ENCODE results near the gene DNAJA4. TPM values are rescaled to one million over a fixed set of nuclear protein-coding genes. Genes with fewer than 3 reads are reported as not detected.
A peak's percentile ranks its signal among the peaks of the same experiment; 100 is the strongest.

DNAJA4 gene
- total and polyA plus RNA-seq, 2 donors, result 18.5 to 23.4 TPM

GRCh38 chr15:78304216-78305066, 40.1 kb downstream of the DNAJA4 start:
- no peak overlapping the region for H3K4me3 ChIP-seq (ENCODE audit: low read depth, low read length)
- DNase-seq (ENCODE audit: extremely low spot score), result no peak
- no peaks in the 10 kb centered on the region for H3K4me1 ChIP-seq (ENCODE audit: insufficient read depth)
- H3K36me3 ChIP-seq (ENCODE audit: insufficient read depth), result no peaks in the 10 kb centered on the region
- 84% methylated on average over 9 of the region's 9 CpGs for whole genome bisulfite sequencing
- H3K27ac ChIP-seq (ENCODE audit: low read depth), result no peak overlapping the region

GRCh38 chr15:78306176-78306774, 41.9 kb downstream of the DNAJA4 start:
- 68% methylated on average over 3 of the region's 3 CpGs for WGBS
- Histone ChIP-seq H3K27ac (ENCODE audit: low read depth) (no peak overlapping the region), H3K36me3 (ENCODE audit: insufficient read depth) (no peaks in the 10 kb centered on the region), H3K4me3 (ENCODE audit: low read depth, low read length) (no peak overlapping the region), H3K4me1 (ENCODE audit: insufficient read depth) (no peaks in the 10 kb centered on the region)
- DNase-seq (ENCODE audit: extremely low spot score), result no peak

GRCh38 chr15:78307976-78308375, 43.6 kb downstream of the DNAJA4 start:
- DNase-seq (ENCODE audit: extremely low spot score), result no peak
- Histone ChIP-seq H3K4me1 (ENCODE audit: insufficient read depth) (no peaks in the 10 kb centered on the region), H3K27ac (ENCODE audit: low read depth) (no peak overlapping the region), H3K36me3 (ENCODE audit: insufficient read depth) (no peaks in the 10 kb centered on the region), H3K4me3 (ENCODE audit: low read depth, low read length) (no peak overlapping the region)
- 60% methylated on average over 6 of the region's 6 CpGs for WGBS

- Histone ChIP-seq H3K36me3 (ENCODE audit: insufficient read depth) (no peaks in the 10 kb centered on the region), H3K4me1 (ENCODE audit: insufficient read depth) (no peaks in the 10 kb centered on the region), H3K4me3 (ENCODE audit: low read depth, low read length) (no peak overlapping the region), H3K27ac (ENCODE audit: low read depth) (no peak overlapping the region)
- WGBS, result 19% methylated on average over 9 of the region's 9 CpGs
- no peak for DNase-seq (ENCODE audit: extremely low spot score)
These were observed 44.2 kb downstream of the DNAJA4 start for GRCh38 chr15:78308422-78309032.

GRCh38 chr15:78311292-78311691, 46.9 kb downstream of the DNAJA4 start:
- WGBS, result 79% methylated on average over 3 of the region's 3 CpGs
- Histone ChIP-seq H3K36me3 (ENCODE audit: insufficient read depth) (no peaks in the 10 kb centered on the region), H3K4me3 (ENCODE audit: low read depth, low read length) (no peak overlapping the region), H3K4me1 (ENCODE audit: insufficient read depth) (no peaks in the 10 kb centered on the region), H3K27ac (ENCODE audit: low read depth) (no peak overlapping the region)
- no peak for DNase-seq (ENCODE audit: extremely low spot score)

GRCh38 chr15:78312536-78312935, 48.2 kb downstream of the DNAJA4 start:
- Histone ChIP-seq H3K36me3 (ENCODE audit: insufficient read depth) (no peaks in the 10 kb centered on the region), H3K4me3 (ENCODE audit: low read depth, low read length) (no peak overlapping the region), H3K27ac (ENCODE audit: low read depth) (no peak overlapping the region), H3K4me1 (ENCODE audit: insufficient read depth) (no peaks in the 10 kb centered on the region)
- no peak for DNase-seq (ENCODE audit: extremely low spot score)
- WGBS, result 65% methylated on average over 4 of the region's 4 CpGs

- H3K4me3 ChIP-seq (ENCODE audit: low read depth, low read length), result no peak overlapping the region
- H3K36me3 ChIP-seq (ENCODE audit: insufficient read depth), result no peaks in the 10 kb centered on the region
- H3K4me1 ChIP-seq (ENCODE audit: insufficient read depth), result no peaks in the 10 kb centered on the region
- no peak for DNase-seq (ENCODE audit: extremely low spot score)
- 74% methylated on average over 5 of the region's 5 CpGs for WGBS
- H3K27ac ChIP-seq (ENCODE audit: low read depth), result no peak overlapping the region
These were observed 48.6 kb downstream of the DNAJA4 start for GRCh38 chr15:78312957-78313356.

GRCh38 chr15:78313383-78313782, 49.0 kb downstream of the DNAJA4 start:
- H3K4me3 ChIP-seq (ENCODE audit: low read depth, low read length), result no peak overlapping the region
- no peaks in the 10 kb centered on the region for H3K36me3 ChIP-seq (ENCODE audit: insufficient read depth)
- DNase-seq (ENCODE audit: extremely low spot score), result no peak
- no peak overlapping the region for H3K27ac ChIP-seq (ENCODE audit: low read depth)
- WGBS, result 80% methylated on average over 8 of the region's 8 CpGs
- no peaks in the 10 kb centered on the region for H3K4me1 ChIP-seq (ENCODE audit: insufficient read depth)

GRCh38 chr15:78314181-78314581, 49.8 kb downstream of the DNAJA4 start:
- no peak overlapping the region for H3K4me3 ChIP-seq (ENCODE audit: low read depth, low read length)
- H3K27ac ChIP-seq (ENCODE audit: low read depth), result no peak overlapping the region
- no peaks in the 10 kb centered on the region for H3K4me1 ChIP-seq (ENCODE audit: insufficient read depth)
- no peak for DNase-seq (ENCODE audit: extremely low spot score)
- 84% methylated on average over 7 of the region's 7 CpGs for WGBS
- no peaks in the 10 kb centered on the region for H3K36me3 ChIP-seq (ENCODE audit: insufficient read depth)

GRCh38 chr15:78315686-78316282, 51.4 kb downstream of the DNAJA4 start:
- H3K27ac ChIP-seq (ENCODE audit: low read depth), result no peak overlapping the region
- 76% methylated on average over 7 of the region's 7 CpGs for WGBS
- H3K36me3 ChIP-seq (ENCODE audit: insufficient read depth), result no peaks in the 10 kb centered on the region
- no peak overlapping the region for H3K4me3 ChIP-seq (ENCODE audit: low read depth, low read length)
- DNase-seq (ENCODE audit: extremely low spot score), result no peak
- no peaks in the 10 kb centered on the region for H3K4me1 ChIP-seq (ENCODE audit: insufficient read depth)

- H3K4me1 ChIP-seq (ENCODE audit: insufficient read depth), result no peaks in the 10 kb centered on the region
- H3K36me3 ChIP-seq (ENCODE audit: insufficient read depth), result no peaks in the 10 kb centered on the region
- H3K27ac ChIP-seq (ENCODE audit: low read depth), result no peak overlapping the region
- WGBS, result 48% methylated on average over 17 of the region's 17 CpGs
- DNase-seq (ENCODE audit: extremely low spot score), result peak; percentile 47
- H3K4me3 ChIP-seq (ENCODE audit: low read depth, low read length), result no peak overlapping the region
These were observed 52.1 kb downstream of the DNAJA4 start for GRCh38 chr15:78316283-78317083.

- H3K4me3 ChIP-seq (ENCODE audit: low read depth, low read length), result no peak overlapping the region
- no peaks in the 10 kb centered on the region for H3K36me3 ChIP-seq (ENCODE audit: insufficient read depth)
- no peak overlapping the region for H3K27ac ChIP-seq (ENCODE audit: low read depth)
- WGBS, result 63% methylated on average over 8 of the region's 8 CpGs
- no peaks in the 10 kb centered on the region for H3K4me1 ChIP-seq (ENCODE audit: insufficient read depth)
- no peak for DNase-seq (ENCODE audit: extremely low spot score)
These were observed 52.9 kb downstream of the DNAJA4 start for GRCh38 chr15:78317145-78317836.

- H3K36me3 ChIP-seq (ENCODE audit: insufficient read depth), result no peaks in the 10 kb centered on the region
- DNase-seq (ENCODE audit: extremely low spot score), result no peak
- no peak overlapping the region for H3K4me3 ChIP-seq (ENCODE audit: low read depth, low read length)
- H3K4me1 ChIP-seq (ENCODE audit: insufficient read depth), result no peaks in the 10 kb centered on the region
- H3K27ac ChIP-seq (ENCODE audit: low read depth), result no peak overlapping the region
- 85% methylated on average over 10 of the region's 10 CpGs for WGBS
These were observed 55.2 kb downstream of the DNAJA4 start for GRCh38 chr15:78319588-78319987.

All from urinary bladder (tissue), 4 donors.